Measurements from ENCODE around the gene RAD21L1. TPM values are rescaled to one million over a fixed set of nuclear protein-coding genes. Genes with fewer than 3 reads are reported as not detected.

Gene RAD21L1
- total RNA-seq, 1 donor from 2014 or later, result not detected

GRCh38 chr20:1283522-1284510 is 58.0 kb downstream of the RAD21L1 start:
- Mint-ChIP-seq H3K4me1 (ENCODE audit: low read depth) (peaks cover 4% of the 10 kb centered on the region), H3K27ac (ENCODE audit: unreplicated experiment) (no peak overlapping the region), H3K4me3 (ENCODE audit: unreplicated experiment) (no peak overlapping the region), H3K36me3 (ENCODE audit: low read depth) (peaks cover 8% of the 10 kb centered on the region), H3K27me3 (ENCODE audit: low read depth) (no peaks in the 10 kb centered on the region), H3K9me3 (ENCODE audit: low read depth) (no peaks in the 10 kb centered on the region)
- DNase-seq (ENCODE audit: low spot score), result no peak
- TF ChIP-seq, protein P1, sequence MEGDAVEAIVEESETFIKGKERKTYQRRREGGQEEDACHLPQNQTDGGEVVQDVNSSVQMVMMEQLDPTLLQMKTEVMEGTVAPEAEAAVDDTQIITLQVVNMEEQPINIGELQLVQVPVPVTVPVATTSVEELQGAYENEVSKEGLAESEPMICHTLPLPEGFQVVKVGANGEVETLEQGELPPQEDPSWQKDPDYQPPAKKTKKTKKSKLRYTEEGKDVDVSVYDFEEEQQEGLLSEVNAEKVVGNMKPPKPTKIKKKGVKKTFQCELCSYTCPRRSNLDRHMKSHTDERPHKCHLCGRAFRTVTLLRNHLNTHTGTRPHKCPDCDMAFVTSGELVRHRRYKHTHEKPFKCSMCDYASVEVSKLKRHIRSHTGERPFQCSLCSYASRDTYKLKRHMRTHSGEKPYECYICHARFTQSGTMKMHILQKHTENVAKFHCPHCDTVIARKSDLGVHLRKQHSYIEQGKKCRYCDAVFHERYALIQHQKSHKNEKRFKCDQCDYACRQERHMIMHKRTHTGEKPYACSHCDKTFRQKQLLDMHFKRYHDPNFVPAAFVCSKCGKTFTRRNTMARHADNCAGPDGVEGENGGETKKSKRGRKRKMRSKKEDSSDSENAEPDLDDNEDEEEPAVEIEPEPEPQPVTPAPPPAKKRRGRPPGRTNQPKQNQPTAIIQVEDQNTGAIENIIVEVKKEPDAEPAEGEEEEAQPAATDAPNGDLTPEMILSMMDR (IDR thresholded peaks at IDR 0.05), result no peak

- DNase-seq (ENCODE audit: low spot score), result no peak
- no peaks in the 10 kb centered on the region for H3K9me3 Mint-ChIP-seq (ENCODE audit: low read depth)
- H3K4me3 Mint-ChIP-seq (ENCODE audit: unreplicated experiment), result no peak overlapping the region
- TF ChIP-seq, protein P1 (IDR thresholded peaks at IDR 0.05), result no peak
- H3K4me1 Mint-ChIP-seq (ENCODE audit: low read depth), result peaks cover 5% of the 10 kb centered on the region
- no peak overlapping the region for H3K27ac Mint-ChIP-seq (ENCODE audit: unreplicated experiment)
- H3K27me3 Mint-ChIP-seq (ENCODE audit: low read depth), result no peaks in the 10 kb centered on the region
- H3K36me3 Mint-ChIP-seq (ENCODE audit: low read depth), result peaks cover 6% of the 10 kb centered on the region
These were observed 60.6 kb downstream of the RAD21L1 start for GRCh38 chr20:1286267-1287024.

- peaks cover 6% of the 10 kb centered on the region for H3K36me3 Mint-ChIP-seq (ENCODE audit: low read depth)
- peaks cover 5% of the 10 kb centered on the region for H3K4me1 Mint-ChIP-seq (ENCODE audit: low read depth)
- H3K27me3 Mint-ChIP-seq (ENCODE audit: low read depth), result no peaks in the 10 kb centered on the region
- DNase-seq (ENCODE audit: low spot score), result no peak
- no peak overlapping the region for H3K27ac Mint-ChIP-seq (ENCODE audit: unreplicated experiment)
- H3K4me3 Mint-ChIP-seq (ENCODE audit: unreplicated experiment), result no peak overlapping the region
- TF ChIP-seq, protein P1 (IDR thresholded peaks at IDR 0.05), result no peak
- H3K9me3 Mint-ChIP-seq (ENCODE audit: low read depth), result no peaks in the 10 kb centered on the region
These were observed 61.5 kb downstream of the RAD21L1 start for GRCh38 chr20:1287306-1287705.

DNA sequence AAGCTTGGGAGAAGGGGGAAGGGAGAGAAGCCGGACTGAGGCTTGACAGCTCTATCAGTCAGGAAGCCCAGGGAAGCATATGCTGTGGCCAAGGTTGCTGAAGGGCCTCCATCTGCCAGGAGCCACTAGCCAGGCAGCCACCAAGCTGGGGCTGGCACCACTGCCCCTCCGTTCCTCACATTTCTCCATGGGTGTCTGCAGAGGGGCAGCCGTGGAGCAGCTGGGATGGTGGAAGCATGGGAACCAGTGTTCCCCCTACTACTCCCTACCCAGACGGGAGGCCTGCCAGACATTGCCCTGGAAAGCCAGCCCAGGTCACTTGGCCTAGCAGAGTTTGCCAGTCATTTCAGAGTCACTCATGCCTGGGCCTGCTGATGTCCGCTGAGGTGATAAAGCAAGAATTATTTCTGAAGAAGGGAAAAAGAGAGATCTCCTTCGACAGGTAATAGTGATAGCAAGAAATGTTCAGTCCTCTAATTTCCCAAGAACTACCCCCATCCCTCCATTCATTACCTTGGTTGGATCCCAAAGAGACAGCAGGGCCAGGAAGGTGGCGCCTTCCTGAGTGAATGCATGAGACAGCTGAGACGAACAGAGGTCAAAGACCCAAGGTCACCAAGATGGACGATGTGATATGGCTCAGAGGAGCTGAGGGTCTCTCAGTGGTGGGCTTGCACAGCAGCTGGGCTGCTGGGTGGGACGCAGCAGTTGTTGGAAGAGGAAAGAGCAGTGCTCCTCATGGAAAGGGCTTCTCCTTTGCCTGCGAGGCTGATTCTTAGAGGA is 62.1 kb downstream of the RAD21L1 start:
- no peaks in the 10 kb centered on the region for H3K27me3 Mint-ChIP-seq (ENCODE audit: low read depth)
- H3K4me1 Mint-ChIP-seq (ENCODE audit: low read depth), result peaks cover 5% of the 10 kb centered on the region
- peaks cover 6% of the 10 kb centered on the region for H3K36me3 Mint-ChIP-seq (ENCODE audit: low read depth)
- no peaks in the 10 kb centered on the region for H3K9me3 Mint-ChIP-seq (ENCODE audit: low read depth)
- DNase-seq (ENCODE audit: low spot score), result no peak
- TF ChIP-seq, protein P1 (IDR thresholded peaks at IDR 0.05), result no peak
- no peak overlapping the region for H3K4me3 Mint-ChIP-seq (ENCODE audit: unreplicated experiment)
- no peak overlapping the region for H3K27ac Mint-ChIP-seq (ENCODE audit: unreplicated experiment)

Measured in chondrocyte (in vitro differentiated cells).